Colon (tissue), 2 donors: Measurements from ENCODE around the gene POFUT2.

Experiments used
- FAIRE-seq: peaks from 2 replicates; lab custom pipeline; 2012; peaks lifted over from hg19 to GRCh38; lab: Jason Lieb, UNC
- donor health status: control.
- donor health status: control.

The POFUT2 gene

GRCh38 chr21:45282283-45283034 is 5.2 kb downstream of the POFUT2 start:
- FAIRE-seq, result no peak

- no peak for FAIRE-seq
Observed at GRCh38 chr21:45281411-45282282, 6.0 kb downstream of the POFUT2 start.

GRCh38 chr21:45280969-45281368 is 6.7 kb downstream of the POFUT2 start:
- no peak for FAIRE-seq

DNA sequence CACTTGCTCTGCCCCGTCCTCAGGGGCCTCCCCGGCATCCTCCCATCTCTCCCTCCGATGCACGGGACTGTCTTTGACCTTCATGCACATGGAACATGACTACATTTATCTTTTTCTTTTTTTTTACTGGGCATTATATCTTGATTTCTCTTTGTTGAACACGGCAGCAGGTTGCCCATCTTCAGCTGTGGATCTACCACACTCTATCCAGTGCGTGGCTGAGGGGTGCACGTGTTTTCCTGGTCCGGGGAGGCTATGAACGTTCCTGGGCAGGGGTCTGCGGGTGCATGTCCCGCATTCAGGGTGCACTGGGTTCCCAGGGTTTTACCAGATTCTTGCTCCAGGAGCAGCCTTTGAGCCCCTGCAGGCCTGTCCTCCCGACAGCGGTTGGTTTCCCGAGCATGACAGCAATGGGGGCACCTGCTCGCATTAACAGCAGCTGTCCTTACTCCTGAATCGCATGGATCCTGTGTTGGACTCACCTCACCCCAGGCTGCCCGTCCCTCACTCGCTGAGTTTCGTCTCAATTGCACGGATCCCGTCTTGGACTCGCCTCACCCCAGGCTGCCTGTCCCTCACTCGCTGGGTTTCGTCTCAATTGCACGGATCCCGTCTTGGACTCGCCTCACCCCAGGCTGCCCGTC is 7.4 kb downstream of the POFUT2 start:
- FAIRE-seq, result no peak

DNA sequence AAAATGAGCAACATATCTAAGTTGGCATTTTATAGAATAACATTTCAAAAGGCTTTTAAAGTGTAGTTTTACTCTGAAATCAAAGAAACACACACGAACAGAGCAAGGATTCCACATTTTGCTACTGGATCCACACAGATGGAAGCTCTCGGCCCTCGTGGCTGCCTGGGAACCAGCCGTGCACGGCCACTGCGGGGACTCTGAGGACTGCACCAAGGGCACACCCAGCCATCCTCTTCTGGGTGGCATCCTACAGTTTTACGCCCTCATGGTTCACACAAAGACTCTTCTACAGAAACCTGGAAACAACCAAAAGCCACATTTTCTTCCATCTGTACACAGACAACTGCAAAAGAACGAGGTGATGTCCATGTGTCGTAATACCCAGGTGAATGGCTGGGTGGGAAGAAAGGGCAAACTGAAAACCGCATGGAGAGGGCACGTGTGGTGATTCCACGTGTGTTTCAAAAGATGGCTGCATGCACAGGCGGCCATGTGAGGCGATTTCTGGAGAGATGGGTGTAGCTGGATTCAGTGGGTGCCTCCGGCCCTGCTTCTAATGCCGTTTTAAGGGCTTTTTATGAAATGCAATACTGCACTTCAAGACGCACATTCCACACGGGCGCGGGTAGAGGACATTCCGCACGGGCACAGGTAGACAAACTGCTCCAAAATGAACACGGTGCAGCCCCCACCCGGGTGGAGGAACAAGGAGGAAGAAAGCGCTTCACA is 8.1 kb downstream of the POFUT2 start:
- no peak for FAIRE-seq

GRCh38 chr21:45278156-45278911 is 9.4 kb downstream of the POFUT2 start:
- FAIRE-seq, result no peak

DNA sequence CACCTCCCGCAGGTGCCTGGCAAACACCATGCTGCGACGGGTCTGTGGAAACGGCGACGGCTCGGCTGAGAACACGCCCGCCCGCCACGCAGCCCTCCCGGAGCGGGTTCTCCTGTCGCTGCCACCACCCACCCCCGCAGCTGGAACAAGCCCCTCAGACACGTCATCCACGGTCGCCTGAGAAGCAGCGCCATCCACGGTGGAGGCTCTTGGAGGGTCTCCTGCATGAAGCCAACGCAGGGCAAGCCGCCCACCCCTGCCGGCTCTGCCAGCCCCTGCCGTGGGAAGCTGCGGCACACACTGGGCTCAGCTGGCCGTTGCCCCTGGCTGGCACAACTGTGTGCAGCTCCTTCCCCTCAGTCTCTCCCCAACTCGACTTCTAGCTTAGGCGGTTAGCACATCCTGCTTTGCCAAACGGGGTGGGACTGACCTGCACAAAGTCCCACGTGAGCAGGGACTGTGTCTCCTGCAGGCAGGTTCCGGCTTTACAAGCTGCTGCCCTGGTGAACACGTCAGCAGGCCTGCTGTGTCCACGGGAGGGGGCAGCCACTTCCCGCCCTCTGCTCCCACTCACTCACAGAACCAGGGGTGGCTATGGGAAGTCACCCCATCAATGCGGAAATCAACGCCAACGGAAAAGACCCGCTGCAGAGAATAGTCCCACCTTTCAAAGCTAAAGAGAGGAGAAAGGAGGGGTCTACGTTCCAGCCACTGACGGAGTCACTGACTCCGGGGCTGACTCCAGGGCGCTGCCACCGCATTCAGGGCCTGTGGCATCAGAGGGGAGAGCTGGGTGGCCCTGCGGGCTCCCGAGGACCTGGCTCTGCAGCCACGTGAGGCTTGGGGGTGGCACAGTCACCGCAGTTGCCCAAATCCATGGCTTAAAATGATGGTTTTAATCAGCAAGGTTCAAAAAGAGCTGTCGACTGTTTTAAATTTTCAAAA is 10.3 kb downstream of the POFUT2 start:
- FAIRE-seq, result no peak

- no peak for FAIRE-seq
Observed at GRCh38 chr21:45276596-45276995, 11.1 kb downstream of the POFUT2 start.

DNA sequence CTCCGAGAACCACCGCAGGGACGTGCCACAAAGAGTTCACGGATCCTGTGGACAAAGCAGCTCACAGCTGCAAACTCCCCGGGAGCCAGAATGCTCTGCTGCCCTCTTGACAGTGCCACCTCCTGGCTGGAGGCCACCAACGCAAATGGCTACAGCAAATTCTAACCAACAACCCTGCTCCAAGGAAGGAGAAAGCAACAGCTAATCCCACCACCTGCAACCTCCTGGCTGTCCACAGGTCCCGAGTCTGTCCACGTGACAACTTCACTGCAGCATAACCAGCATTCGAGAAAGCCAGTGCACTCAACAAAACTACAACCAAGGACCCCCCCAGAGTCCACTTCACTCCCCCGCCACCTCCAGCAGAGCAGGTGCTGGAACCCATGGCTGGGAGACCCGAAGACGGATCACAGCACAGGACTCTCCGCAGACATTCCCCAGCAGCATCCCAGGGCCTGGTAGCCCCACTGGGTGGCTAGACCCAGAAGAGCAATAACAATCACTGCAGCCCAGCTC is 17.3 kb downstream of the POFUT2 start:
- FAIRE-seq, result no peak

GRCh38 chr21:45269861-45270260 is 17.8 kb downstream of the POFUT2 start:
- no peak for FAIRE-seq

- no peak for FAIRE-seq
Observed at GRCh38 chr21:45267390-45267760, 20.3 kb downstream of the POFUT2 start.

GRCh38 chr21:45266518-45267389 is 20.9 kb downstream of the POFUT2 start:
- FAIRE-seq, result no peak

GRCh38 chr21:45265721-45266517 is 21.8 kb downstream of the POFUT2 start:
- FAIRE-seq, result no peak

GRCh38 chr21:45264912-45265515 is 22.7 kb downstream of the POFUT2 start:
- FAIRE-seq, result no peak

DNA sequence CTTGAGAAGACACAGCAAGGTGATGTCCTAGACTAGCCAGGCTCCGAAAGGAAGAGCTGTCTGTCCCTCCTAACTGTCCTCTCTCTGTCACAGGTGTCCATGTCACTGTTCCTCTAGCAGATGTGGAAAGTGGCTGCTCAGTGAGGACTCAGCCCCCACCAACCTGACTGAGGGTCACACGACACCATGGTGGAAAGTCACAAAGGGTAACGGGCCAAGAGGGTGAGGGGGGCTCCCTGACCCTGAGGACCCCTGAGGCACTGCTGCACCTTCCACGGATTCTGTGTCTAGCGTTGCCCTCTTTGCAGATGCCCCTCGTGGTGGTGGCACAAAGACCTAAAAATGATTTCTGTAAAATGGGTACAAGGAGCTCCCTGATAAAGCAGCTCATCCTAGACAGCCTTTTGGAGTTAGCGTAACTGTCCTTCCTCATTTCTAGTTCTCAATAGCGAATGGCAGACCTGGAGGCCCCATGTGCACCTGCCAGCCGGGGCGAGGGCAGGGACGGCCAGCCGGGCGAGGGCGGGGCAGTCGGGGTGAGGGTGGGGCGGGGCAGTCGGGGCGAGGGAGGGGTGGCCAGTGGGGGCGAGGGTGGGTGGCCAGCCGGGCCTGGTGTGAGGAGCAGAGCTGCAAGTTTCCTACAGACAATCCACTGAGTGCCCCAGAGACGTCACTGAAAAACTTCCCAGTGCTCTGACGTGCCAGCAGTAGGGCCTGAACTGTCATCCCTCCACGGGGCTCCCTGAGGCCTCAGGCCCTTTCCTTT is 23.4 kb downstream of the POFUT2 start:
- no peak for FAIRE-seq

DNA sequence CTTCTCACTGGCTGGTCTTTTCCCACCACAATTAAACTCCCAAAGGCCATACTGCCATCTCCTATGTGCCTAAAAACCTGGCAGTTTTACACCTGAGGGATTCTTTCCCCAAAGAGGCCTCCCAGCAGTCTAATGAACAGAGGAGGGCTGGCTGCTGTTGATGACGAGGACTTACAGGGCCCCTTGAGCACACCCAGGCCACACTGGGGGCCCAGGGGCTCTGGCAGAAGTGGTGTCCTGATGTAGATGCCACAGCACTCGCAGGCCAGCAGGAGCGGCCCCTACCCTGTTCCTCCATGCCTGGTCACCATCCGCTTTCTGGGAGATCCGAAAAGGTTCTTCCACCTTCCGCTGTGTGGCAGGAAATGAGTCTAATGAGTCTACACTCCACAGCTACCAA is 24.2 kb downstream of the POFUT2 start:
- no peak for FAIRE-seq

DNA sequence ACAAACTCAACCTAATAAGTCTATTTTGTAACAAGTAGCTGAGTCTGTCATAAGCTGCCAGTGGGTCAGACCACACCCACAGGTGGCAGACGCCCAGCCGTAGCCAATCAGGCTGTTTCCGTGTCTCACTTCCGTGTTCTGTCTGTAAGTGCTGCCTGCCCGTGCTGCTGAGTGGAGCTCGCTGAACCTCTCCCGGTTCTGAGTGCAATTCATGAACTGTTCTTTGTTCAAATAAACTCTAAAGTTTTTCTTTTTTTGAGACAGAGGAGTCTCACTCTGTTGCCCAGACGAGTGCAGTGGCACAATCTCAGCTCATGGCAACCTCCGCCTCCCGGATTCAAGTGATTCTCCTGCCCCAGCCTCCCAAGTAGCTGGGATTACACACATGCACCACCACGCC is 25.1 kb downstream of the POFUT2 start:
- no peak for FAIRE-seq
